A673 (cell line): ENCODE measurements around the gene HLA-DMA. TPM values are rescaled to one million over a fixed set of nuclear protein-coding genes. Genes with fewer than 3 reads are reported as not detected.

ENCODE experiments used
- BruUV-seq: library from RNA; stranded (reverse); fragments of 400-500 nt; replicated peaks from 2 replicates; lab custom pipeline; 2021; lab: Mats Ljungman, UMichigan
- CTCF ChIA-PET: fragments of 300-600 bp; sonication (Branson Sonifier 250); formaldehyde crosslinking; loops from one replicate; lab custom pipeline; 2022; ENCODE audit warnings: antibody characterized with exemption; lab: Charles Lee
- POLR2A ChIA-PET: fragments of 300-600 bp; sonication (Branson Sonifier 250); formaldehyde crosslinking; loops from one replicate; lab custom pipeline; 2022; ENCODE audit warnings: antibody characterized with exemption; ENCODE audit not compliant: low non-redundant PET; lab: Charles Lee
- DNase-seq: peaks from one replicate; pipeline ENCODE4 v3.0.0-alpha.2; 2015; ENCODE audit warnings: low spot score
- H3K27ac ChIP-seq: fragments of 200-600 bp; sonication (generic); 2 replicates; pipeline ENCODE4 v1.5.1; 2016; ENCODE audit warnings: mixed run types, low read depth, mild to moderate bottlenecking, mixed read lengths, antibody characterized with exemption, low read length; ENCODE audit not compliant: poor library complexity, severe bottlenecking
- H3K27me3 ChIP-seq: fragments of 200-600 bp; sonication (generic); replicated peaks from 2 replicates; pipeline ENCODE4 v1.6.1; 2017; ENCODE audit warnings: mixed run types, low read depth, mild to moderate bottlenecking, mixed read lengths, antibody characterized with exemption, low read length; ENCODE audit not compliant: insufficient read depth, poor library complexity
- H3K36me3 ChIP-seq: fragments of 200-600 bp; sonication (generic); 2 replicates; pipeline ENCODE4 v1.6.1; 2016; ENCODE audit warnings: mixed run types, mild to moderate bottlenecking, mixed read lengths, antibody characterized with exemption, low read length; ENCODE audit not compliant: insufficient read depth, poor library complexity, severe bottlenecking
- H3K4me1 ChIP-seq: fragments of 200-600 bp; sonication (generic); 2 replicates; pipeline ENCODE4 v1.6.1; 2017; ENCODE audit warnings: mixed run types, mild to moderate bottlenecking, mixed read lengths, antibody characterized with exemption, low read length; ENCODE audit not compliant: insufficient read depth, poor library complexity, severe bottlenecking
- H3K4me3 ChIP-seq: fragments of 200-600 bp; sonication (generic); 2 replicates; pipeline ENCODE4 v1.5.1; 2016; ENCODE audit warnings: low read depth, mixed run types, mild to moderate bottlenecking, mixed read lengths, low read length; ENCODE audit not compliant: poor library complexity, severe bottlenecking
- H3K9me3 ChIP-seq: fragments of 200-600 bp; sonication (generic); 2 replicates; pipeline ENCODE4 v1.6.1; 2016; ENCODE audit warnings: mixed run types, low read depth, mild to moderate bottlenecking, mixed read lengths, antibody characterized with exemption, low read length; ENCODE audit not compliant: poor library complexity, severe bottlenecking
- EZH2 ChIP-seq: fragments of 200-600 bp; sonication (generic); IDR thresholded peaks from 2 replicates; pipeline ENCODE4 v1.6.1; 2017; ENCODE audit warnings: borderline replicate concordance, low read depth, mild to moderate bottlenecking, mixed read lengths, antibody characterized with exemption, low read length; ENCODE audit not compliant: poor library complexity, severe bottlenecking
- intact Hi-C: fragments of 100-400 bp; cut with micrococcal nuclease; formaldehyde crosslinking; loops from one replicate; pipeline ENCODE4 v1.10.0; 2022; ENCODE audit not compliant: unreplicated experiment
- total RNA-seq: library from RNA; stranded (reverse); gene quantifications from 2 replicates; pipeline ENCODE4 v1.2.3, GENCODE V29; 2021
- TF ChIP-seq, protein P1 (sequence below): fragments of 300-800, 200-600 bp; sonication (generic); conservative IDR thresholded peaks from 2 replicates; pipeline ENCODE4 v1.5.1; 2017; ENCODE audit warnings: low read depth, mild to moderate bottlenecking, antibody characterized with exemption, low read length, moderate library complexity, mixed read lengths

The HLA-DMA gene
- total RNA-seq, 1 experiment from 2014 or later = 1.4 TPM

DNA sequence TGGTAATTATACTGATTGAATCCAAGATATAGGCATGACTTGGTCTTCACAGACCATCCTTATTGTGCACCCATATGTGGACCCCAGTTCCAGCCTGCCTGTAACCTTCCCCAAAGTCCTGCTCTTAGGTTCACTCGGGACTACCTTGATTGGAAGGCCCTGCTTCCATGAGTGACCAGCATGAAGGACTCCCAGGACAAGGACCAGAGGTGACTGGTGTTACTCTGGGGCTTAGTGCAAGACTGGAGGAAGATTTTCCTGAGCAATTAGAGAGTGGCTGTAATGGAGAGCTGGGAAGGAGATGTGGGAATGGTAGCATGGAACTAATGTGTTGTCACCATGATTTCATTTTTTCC lies 30.6 kb upstream of the HLA-DMA start:
- Histone ChIP-seq H3K4me3 (no peak overlapping the region), H3K27me3 (no peaks in the 10 kb centered on the region), H3K27ac (no peak overlapping the region), H3K4me1 (no peaks in the 10 kb centered on the region), H3K9me3 (no peaks in the 10 kb centered on the region), H3K36me3 (peaks cover 34% of the 10 kb centered on the region)
- ChIA-PET POLR2A (interaction anchor here (1.0 to 2.2 kb wide), 2 partner anchors 12 to 49 kb away, joined by 3 to 22 read pairs; no protein-coding TSS in a partner anchor), CTCF (interaction anchor here (1.6 to 2.5 kb wide), 4 partner anchors 12 to 98 kb away, joined by 6 to 61 read pairs (median 18); no protein-coding TSS in a partner anchor)
- BruUV-seq = no TSS peak
- intact Hi-C loops = no loop called here
- no peak for DNase-seq
- no peak for TF ChIP-seq EZH2
- TF ChIP-seq, protein P1, sequence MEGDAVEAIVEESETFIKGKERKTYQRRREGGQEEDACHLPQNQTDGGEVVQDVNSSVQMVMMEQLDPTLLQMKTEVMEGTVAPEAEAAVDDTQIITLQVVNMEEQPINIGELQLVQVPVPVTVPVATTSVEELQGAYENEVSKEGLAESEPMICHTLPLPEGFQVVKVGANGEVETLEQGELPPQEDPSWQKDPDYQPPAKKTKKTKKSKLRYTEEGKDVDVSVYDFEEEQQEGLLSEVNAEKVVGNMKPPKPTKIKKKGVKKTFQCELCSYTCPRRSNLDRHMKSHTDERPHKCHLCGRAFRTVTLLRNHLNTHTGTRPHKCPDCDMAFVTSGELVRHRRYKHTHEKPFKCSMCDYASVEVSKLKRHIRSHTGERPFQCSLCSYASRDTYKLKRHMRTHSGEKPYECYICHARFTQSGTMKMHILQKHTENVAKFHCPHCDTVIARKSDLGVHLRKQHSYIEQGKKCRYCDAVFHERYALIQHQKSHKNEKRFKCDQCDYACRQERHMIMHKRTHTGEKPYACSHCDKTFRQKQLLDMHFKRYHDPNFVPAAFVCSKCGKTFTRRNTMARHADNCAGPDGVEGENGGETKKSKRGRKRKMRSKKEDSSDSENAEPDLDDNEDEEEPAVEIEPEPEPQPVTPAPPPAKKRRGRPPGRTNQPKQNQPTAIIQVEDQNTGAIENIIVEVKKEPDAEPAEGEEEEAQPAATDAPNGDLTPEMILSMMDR = no peak

GRCh38 chr6:32982702-32983492 lies 30.0 kb upstream of the HLA-DMA start:
- TF ChIP-seq EZH2 = no peak
- TF ChIP-seq, protein P1 = no peak
- Histone ChIP-seq H3K4me3 (no peak overlapping the region), H3K27me3 (no peaks in the 10 kb centered on the region), H3K4me1 (no peaks in the 10 kb centered on the region), H3K27ac (peak overlapping the region; percentile 18), H3K36me3 (peaks cover 39% of the 10 kb centered on the region), H3K9me3 (no peaks in the 10 kb centered on the region)
- POLR2A ChIA-PET = interaction anchor here (0.7 to 1.0 kb wide), 2 partner anchors 31 to 49 kb away, joined by 3 read pairs; no protein-coding TSS in a partner anchor
- DNase-seq = no peak
- intact Hi-C loops = no loop called here
- CTCF ChIA-PET = interaction anchor here (2.0 to 2.5 kb wide), 2 partner anchors 50 to 97 kb away, joined by 20 to 61 read pairs; no protein-coding TSS in a partner anchor
- no TSS peak for BruUV-seq

DNA sequence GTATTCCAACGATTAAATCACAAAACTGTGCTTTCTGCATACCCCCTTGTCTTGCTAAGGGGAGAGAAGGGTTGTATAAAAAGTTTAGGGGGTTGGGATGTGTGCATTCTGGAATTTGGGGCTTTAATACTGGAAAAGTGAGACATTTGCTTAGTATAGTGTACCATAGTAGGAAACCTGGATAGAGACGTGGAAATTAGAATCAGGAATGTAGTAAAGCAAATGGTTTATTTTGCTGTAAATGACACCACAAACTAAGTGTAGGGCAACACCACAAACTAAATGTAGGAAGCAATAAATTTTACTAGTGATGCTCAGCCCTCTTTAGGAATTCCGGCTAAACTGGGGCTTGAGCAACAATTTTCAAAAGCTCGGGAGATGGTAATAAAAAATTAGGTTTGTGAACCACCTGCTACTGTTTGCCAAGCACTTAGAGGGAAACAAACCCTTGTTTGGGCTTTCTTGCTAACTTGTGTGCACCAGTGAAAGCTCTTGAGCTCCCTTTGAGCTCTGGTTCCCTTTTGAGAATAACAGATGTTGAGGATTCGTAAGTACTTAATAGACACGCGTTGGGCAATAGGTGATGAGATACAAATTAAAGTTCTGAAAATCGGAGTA lies 29.3 kb upstream of the HLA-DMA start:
- Histone ChIP-seq H3K36me3 (peaks cover 46% of the 10 kb centered on the region), H3K27me3 (no peaks in the 10 kb centered on the region), H3K9me3 (no peaks in the 10 kb centered on the region), H3K27ac (peak overlapping the region; percentile 18), H3K4me1 (no peaks in the 10 kb centered on the region), H3K4me3 (no peak overlapping the region)
- TF ChIP-seq EZH2 = no peak
- TF ChIP-seq, protein P1 = no peak
- BruUV-seq = no TSS peak
- ChIA-PET CTCF (no interaction called here), POLR2A (interaction anchor here (0.7 to 2.7 kb wide), 2 partner anchors 11 to 32 kb away, joined by 3 to 20 read pairs; no protein-coding TSS in a partner anchor)
- intact Hi-C loops = no loop called here
- DNase-seq = peak; percentile 36
